Common myeloid progenitor, CD34-positive (primary cell): ENCODE measurements around the gene SLC22A3.

Experiments
- CTCF ChIA-PET: fragments of 350-600 bp; sonication (Branson Sonifier 250); formaldehyde crosslinking; loops from one replicate; lab custom pipeline; 2021; ENCODE audit warnings: antibody characterized with exemption; lab: Charles Lee
- POLR2A ChIA-PET: fragments of 350-600 bp; sonication (Branson Sonifier 250); formaldehyde crosslinking; loops from one replicate; lab custom pipeline; 2021; ENCODE audit warnings: antibody characterized with exemption; lab: Charles Lee
- DNase-seq, 3 donors: peaks; one replicate each; pipeline versions ENCODE4 v3.0.0 to v3.0.0-alpha.2; 2013
- H3K27ac ChIP-seq, 2 experiments: 1 replicate in 1 of 2; 2 replicates in 1 of 2; pipeline ENCODE4 v1.7.0; 2013; ENCODE audit warnings: inconsistent platforms in 2 of 2, low read length in 2 of 2, mild to moderate bottlenecking in 2 of 2, low read depth in 1 of 2, moderate library complexity in 1 of 2; ENCODE audit not compliant: severe bottlenecking in 2 of 2, insufficient read depth in 1 of 2, poor library complexity in 1 of 2
- H3K27me3 ChIP-seq, 5 experiments: replicated peaks in 2 of 5; 1 replicate in 3 of 5; 2 replicates in 2 of 5; pipeline versions ENCODE4 v1.6.1 to v1.7.0; 2013; ENCODE audit warnings: low read length in 4 of 5, mild to moderate bottlenecking in 2 of 5, moderate library complexity in 2 of 5, inconsistent platforms in 1 of 5; ENCODE audit not compliant: insufficient read depth in 5 of 5, control insufficient read depth in 4 of 5
- H3K36me3 ChIP-seq, 4 experiments: 1 replicate in 2 of 4; 2 replicates in 2 of 4; pipeline versions ENCODE4 v1.6.1 to v1.7.0; 2013; ENCODE audit warnings: low read length in 3 of 4, control low read depth in 1 of 4, mild to moderate bottlenecking in 1 of 4; ENCODE audit not compliant: control insufficient read depth in 4 of 4, insufficient read depth in 4 of 4
- H3K4me1 ChIP-seq, 4 experiments: 1 replicate in 3 of 4; 2 replicates in 1 of 4; pipeline versions ENCODE4 v1.6.1 to v1.7.1; 2013; ENCODE audit warnings: low read length in 3 of 4, mild to moderate bottlenecking in 3 of 4, control low read depth in 1 of 4, inconsistent platforms in 1 of 4, moderate library complexity in 1 of 4; ENCODE audit not compliant: control insufficient read depth in 4 of 4, insufficient read depth in 4 of 4; ENCODE audit errors: control extremely low read depth in 1 of 4
- H3K4me3 ChIP-seq, 7 experiments: 1 replicate in 4 of 7; 2 replicates in 3 of 7; pipeline versions ENCODE4 v1.5.1 to v1.7.0; 2013; ENCODE audit warnings: mild to moderate bottlenecking in 7 of 7, low read length in 6 of 7, moderate library complexity in 6 of 7, inconsistent platforms in 2 of 7, low read depth in 2 of 7, control low read depth in 1 of 7; ENCODE audit not compliant: insufficient read depth in 4 of 7, control insufficient read depth in 1 of 7; ENCODE audit errors: extremely low read depth in 1 of 7
- H3K9me3 ChIP-seq, 5 experiments: 1 replicate in 4 of 5; 2 replicates in 1 of 5; pipeline versions ENCODE4 v1.6.1 to v1.7.1; 2013; ENCODE audit warnings: low read length in 4 of 5, mild to moderate bottlenecking in 2 of 5, inconsistent platforms in 1 of 5, low read depth in 1 of 5, moderate library complexity in 1 of 5; ENCODE audit not compliant: control insufficient read depth in 4 of 5, insufficient read depth in 2 of 5; ENCODE audit errors: control extremely low read depth in 1 of 5
- WGBS: methylation state at CpG from one replicate; pipeline ENCODE4 v1.1.5; 2013; ENCODE audit not compliant: insufficient coverage; 5-methylcytosine and 5-hydroxymethylcytosine counted together

Gene SLC22A3

DNA sequence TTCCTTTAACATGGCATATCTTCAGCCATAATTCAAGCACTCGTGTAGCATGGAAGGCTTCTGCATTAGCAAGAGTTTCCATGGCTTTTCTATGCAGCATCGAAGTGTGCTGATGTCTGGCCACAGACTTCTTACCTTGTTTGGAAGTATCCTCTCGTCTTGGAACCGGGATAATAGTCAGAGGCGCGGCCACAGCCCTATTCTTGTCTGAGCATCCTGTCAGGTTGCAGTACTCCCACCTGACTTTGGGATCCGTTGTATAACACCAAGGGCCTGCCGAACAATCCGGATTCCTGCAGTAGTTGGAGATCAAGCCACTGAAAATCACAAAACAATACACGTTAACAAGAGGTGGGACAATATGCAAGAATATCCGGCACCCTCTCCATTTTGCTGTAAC lies 138.9 kb downstream of the SLC22A3 start:
- ChIA-PET CTCF (no interaction called here), POLR2A (no interaction called here)
- Histone ChIP-seq H3K9me3 (peaks cover 0 to 2% (median 0%) of the 10 kb centered on the region in 5 experiments), H3K36me3 (peaks cover 0 to 8% (median 0%) of the 10 kb centered on the region in 4 experiments), H3K27me3 (peaks cover 0 to 22% (median 0%) of the 10 kb centered on the region in 5 experiments), H3K27ac (no peak overlapping the region), H3K4me1 (no peaks in the 10 kb centered on the region), H3K4me3 (no peak overlapping the region)
- 94% methylated on average over 10 of the region's 11 CpGs for WGBS
- DNase-seq, result no peak

DNA sequence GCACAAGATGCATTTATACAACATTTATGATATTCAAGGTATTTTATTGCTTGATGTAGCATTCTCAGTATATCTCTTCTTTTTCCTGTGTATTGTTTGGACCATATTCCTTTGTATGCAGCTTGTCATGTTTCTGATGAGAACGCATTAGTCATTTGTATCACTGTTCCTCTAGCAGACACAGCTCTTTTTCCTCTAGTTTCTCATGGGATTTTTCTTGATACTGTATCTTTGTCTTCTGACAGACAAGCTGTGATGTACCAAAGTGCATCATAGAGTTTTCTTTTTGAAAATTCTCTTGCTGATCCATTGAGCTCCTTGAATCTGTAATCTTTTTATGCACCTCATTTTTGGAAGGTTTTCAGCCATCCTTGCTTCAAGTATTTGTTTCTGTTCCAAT lies 140.9 kb downstream of the SLC22A3 start:
- no peaks in the 10 kb centered on the region for H3K36me3 ChIP-seq
- DNase-seq, result no peak
- H3K9me3 ChIP-seq, result no peaks in the 10 kb centered on the region
- ChIA-PET POLR2A (no interaction called here), CTCF (no interaction called here)
- H3K4me3 ChIP-seq, result no peak overlapping the region
- WGBS, result 89% methylated on average over 1 of the region's 1 CpG
- H3K4me1 ChIP-seq, result no peaks in the 10 kb centered on the region
- H3K27me3 ChIP-seq, result peaks cover 0 to 22% (median 0%) of the 10 kb centered on the region in 5 experiments
- no peak overlapping the region for H3K27ac ChIP-seq

- CTCF ChIA-PET, result no interaction called here
These were observed 146.4 kb downstream of the SLC22A3 start for GRCh38 chr6:160494576-160494975.

DNA sequence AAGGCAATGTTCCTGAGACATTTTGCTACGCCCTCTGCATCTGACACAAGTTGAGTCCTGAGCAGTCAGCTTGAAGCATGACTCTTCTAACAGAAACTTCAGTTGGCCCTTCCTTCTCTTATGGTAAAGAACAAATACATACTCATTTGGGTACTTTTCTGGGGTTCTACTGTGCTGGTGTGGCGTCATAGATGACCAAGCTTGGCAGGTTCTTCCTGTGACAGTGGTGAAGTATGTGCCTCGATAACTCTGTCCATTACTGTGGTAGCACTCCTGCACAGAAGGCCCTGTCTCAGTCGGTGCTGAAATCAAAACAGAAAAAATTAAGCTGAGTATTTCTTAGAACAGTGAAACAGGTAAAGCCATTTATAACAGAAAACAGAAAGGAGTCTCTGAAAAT lies 152.5 kb downstream of the SLC22A3 start:
- Histone ChIP-seq H3K36me3 (peaks cover 0 to 4% (median 0%) of the 10 kb centered on the region in 4 experiments), H3K27ac (no peak overlapping the region), H3K27me3 (peaks cover 0 to 10% (median 2%) of the 10 kb centered on the region in 5 experiments), H3K4me1 (no peaks in the 10 kb centered on the region), H3K9me3 (peaks cover 0 to 16% (median 5%) of the 10 kb centered on the region in 5 experiments), H3K4me3 (no peak overlapping the region)
- ChIA-PET CTCF (interaction anchor here (1.2 kb wide), 1 partner anchor 18 kb away, joined by 3 read pairs; no protein-coding TSS in a partner anchor), POLR2A (no interaction called here)
- WGBS, result 97% methylated on average over 3 of the region's 4 CpGs
- no peak for DNase-seq

More at GRCh38 chr6:160494576-160494975, 146.4 kb downstream of the SLC22A3 start:
- Histone ChIP-seq H3K9me3 (no peaks in the 10 kb centered on the region), H3K36me3 (peaks cover 0 to under 1% (median 0%) of the 10 kb centered on the region in 4 experiments), H3K27ac (no peak overlapping the region), H3K4me3 (no peak overlapping the region), H3K27me3 (peaks cover 0 to 21% (median 2%) of the 10 kb centered on the region in 5 experiments), H3K4me1 (no peaks in the 10 kb centered on the region)
- POLR2A ChIA-PET, result no interaction called here
- DNase-seq, result no peak
- WGBS, result 92% methylated on average over 2 of the region's 3 CpGs
